H1 (cell line): ENCODE data around the gene CFAP100.

Experiments used
- HDAC2 ChIP-seq, 2 experiments: fragments of 300-600 bp in 1 of 2; sonication (generic) in 1 of 2; IDR thresholded peaks; 2 replicates each; pipeline ENCODE4 v1.6.1; 2011 to 2012; ENCODE audit warnings: low read depth in 2 of 2, low read length in 2 of 2, mild to moderate bottlenecking in 2 of 2, moderate library complexity in 2 of 2, borderline replicate concordance in 1 of 2, inconsistent platforms in 1 of 2
- JUN ChIP-seq: IDR thresholded peaks from 2 replicates; pipeline ENCODE4 v1.6.1; 2011; ENCODE audit warnings: low read depth, mild to moderate bottlenecking, improper control_type of control experiment, low read length
- USF2 ChIP-seq: IDR thresholded peaks from 2 replicates; pipeline ENCODE4 v1.6.1; 2011; ENCODE audit warnings: low read length, improper control_type of control experiment

- TF ChIP-seq USF2 (no peak), HDAC2 (IDR thresholded peaks at IDR 0.05; ENCODE audit: borderline replicate concordance in 1 of 2, low read depth in 2 of 2, low read length in 2 of 2) (no peak), JUN (no peak)
Observed at GRCh38 chr3:126412841-126413692, 18.4 kb downstream of the CFAP100 start.
